ENCODE measurements around the gene FER.
"Not testable (repeated sequence)": the region's sequence is repeated elsewhere in the genome, so short reads cannot be mapped to it uniquely, and the experiment has no call there.

Gene FER

GRCh38 chr5:109141222-109142200, 393.8 kb downstream of the FER start:
- no peak for DNase-seq

- no peak for DNase-seq
These were observed 395.3 kb downstream of the FER start for GRCh38 chr5:109143031-109143430.

DNA sequence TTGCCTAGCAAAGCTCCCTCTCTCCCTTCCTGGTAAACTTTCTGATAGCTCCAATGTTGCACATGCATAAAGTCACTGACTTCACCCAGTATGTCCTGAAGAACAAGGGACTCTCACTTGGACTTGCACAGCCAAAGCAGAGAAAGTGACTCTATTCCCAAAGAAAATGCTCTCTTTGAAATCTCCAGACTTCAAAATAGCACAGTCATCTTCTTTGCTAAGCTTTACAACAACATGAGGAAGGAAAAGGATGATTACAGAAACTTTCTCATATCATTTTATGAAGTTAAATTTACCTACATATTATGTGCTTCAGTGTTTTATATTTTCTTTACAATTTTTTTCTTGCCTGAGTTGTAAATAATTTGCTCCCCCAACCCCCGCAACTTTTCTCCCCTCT, 397.4 kb downstream of the FER start:
- DNase-seq, result no peak

DNA sequence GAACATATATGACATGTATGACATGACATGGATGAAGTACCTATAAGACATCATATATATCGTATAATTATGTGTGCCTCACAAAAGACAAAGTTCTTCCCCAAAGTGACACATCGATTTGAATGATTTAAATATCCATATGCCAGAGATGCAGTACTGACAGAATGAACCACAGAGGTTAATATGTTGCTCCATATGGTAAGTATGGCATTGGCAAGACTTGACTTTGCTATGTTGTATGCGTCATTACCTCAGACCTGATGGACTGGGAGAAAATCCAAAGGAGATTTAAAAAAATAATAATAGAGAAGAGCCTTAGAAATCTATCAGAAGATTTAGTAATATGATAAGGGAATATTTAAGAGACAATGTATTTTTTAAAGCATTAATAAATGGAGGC, 398.9 kb downstream of the FER start:
- DNase-seq, result peak; percentile 28

DNA sequence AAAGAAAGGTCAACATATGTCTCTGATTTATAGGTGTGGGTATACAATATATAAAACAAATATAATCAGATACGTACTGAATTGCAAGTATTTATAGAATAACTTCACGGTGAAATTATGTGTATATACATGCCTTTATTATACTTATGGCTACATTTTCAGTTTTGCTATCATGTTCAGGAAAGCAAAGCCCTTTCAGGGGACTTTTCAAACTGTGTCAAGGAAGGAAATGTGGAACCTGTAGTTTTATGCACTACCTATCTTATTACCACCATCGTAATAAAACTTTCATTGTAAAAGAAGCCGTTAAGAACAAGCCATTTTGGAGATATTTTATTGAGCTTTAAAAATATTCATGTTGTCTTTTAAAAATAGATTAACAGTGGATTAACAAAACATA, 404.9 kb downstream of the FER start:
- no peak for DNase-seq

- DNase-seq, result no peak
These were observed 407.9 kb downstream of the FER start for GRCh38 chr5:109155625-109156024.

DNA sequence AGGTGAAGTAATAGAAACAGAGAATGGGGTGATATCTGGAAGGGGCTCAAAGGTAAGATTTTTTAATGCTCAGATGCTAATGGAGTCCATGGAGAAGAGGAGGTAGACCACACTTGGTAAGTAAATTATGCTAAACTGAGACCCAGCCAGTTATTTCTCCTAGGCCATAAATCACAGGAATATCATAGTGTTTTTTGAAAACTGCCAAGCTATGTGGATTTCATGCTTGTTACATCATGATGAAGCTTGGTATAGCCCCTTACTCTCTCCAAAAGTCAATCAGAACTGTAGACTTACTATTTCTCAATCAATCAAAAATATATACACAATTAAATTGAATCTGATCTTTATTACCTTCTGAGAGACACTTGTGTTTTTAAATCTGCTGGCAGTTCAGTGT, 409.2 kb downstream of the FER start:
- DNase-seq, result no peak

DNA sequence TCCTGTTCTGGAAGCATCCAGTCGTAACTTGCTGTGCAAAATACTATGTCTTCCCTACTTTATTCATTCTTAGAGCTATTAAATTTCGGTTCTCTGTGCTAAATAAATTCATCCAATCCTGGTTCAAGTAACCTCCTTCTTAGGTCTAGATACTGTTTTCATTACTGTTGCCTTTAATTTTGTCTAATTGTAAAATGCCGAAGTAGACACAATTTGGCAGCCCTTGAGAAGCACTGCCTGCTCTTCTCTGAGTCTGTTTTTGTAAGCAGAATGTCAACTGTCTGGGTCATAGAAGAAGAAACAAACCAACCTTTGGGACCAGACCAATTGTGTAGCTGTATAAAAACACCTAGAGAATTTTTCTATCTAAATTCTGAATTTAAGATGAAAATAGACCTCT, 412.8 kb downstream of the FER start:
- no peak for DNase-seq

DNA sequence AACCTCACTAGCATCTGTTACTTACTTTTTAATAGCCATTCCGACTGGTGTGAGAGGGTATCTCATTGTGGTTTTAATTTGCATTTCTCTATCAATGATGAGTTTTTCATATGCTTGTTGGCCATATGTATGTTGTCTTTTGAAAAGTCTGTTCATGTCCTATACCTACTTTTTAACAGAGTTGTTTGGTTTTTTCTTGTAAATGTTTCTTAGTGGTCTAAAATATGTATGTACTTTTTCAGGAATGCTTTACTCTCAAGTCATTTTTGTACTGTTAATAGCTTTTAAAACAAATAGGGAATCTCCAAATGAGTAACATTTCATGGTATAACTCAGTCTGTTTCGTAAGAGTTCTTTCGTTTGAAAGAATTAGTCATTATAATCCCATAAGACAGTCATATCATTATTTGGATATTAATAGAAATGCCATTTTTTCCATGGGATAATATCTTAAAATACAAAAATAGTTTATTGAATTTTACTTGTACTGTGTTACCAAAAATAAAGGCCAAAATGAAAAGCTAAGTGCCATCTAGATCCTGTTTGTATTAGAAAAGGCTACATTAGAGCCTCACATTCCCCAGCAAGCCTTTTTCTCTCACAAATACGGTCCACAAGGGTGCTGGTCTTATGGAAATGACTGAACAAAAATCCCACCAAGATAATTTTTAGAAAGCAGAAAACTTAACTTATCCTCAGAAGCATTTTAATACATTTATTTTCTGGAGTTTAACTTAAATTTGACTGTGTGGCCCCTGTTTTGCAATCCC, 414.4 kb downstream of the FER start:
- DNase-seq, result peak; percentile 45

DNA sequence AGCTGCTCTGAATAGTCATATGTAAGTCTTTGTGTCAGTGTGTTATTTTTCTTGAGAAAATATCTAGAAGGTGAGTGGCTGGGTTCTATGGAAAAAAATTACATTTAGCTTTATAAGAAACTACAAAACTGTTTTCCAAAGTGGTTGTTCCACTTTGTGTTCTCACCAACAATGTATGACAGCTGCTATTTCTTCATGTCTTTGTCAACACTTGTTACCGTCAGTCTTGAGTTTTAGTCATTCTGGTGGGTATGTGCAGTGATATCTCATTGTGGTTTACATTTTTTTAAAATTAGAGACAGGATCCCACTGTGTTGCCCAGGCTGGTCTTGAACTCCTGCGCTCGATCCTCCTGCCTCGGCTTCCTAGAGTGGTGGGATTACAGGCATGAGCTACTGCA, 415.6 kb downstream of the FER start:
- no peak for DNase-seq

- DNase-seq, result no peak
These were observed 416.3 kb downstream of the FER start for GRCh38 chr5:109164001-109164400.

GRCh38 chr5:109167586-109167985, 419.9 kb downstream of the FER start:
- DNase-seq, result no peak

- no peak for DNase-seq
These were observed 420.5 kb downstream of the FER start for GRCh38 chr5:109168151-109168550.

DNA sequence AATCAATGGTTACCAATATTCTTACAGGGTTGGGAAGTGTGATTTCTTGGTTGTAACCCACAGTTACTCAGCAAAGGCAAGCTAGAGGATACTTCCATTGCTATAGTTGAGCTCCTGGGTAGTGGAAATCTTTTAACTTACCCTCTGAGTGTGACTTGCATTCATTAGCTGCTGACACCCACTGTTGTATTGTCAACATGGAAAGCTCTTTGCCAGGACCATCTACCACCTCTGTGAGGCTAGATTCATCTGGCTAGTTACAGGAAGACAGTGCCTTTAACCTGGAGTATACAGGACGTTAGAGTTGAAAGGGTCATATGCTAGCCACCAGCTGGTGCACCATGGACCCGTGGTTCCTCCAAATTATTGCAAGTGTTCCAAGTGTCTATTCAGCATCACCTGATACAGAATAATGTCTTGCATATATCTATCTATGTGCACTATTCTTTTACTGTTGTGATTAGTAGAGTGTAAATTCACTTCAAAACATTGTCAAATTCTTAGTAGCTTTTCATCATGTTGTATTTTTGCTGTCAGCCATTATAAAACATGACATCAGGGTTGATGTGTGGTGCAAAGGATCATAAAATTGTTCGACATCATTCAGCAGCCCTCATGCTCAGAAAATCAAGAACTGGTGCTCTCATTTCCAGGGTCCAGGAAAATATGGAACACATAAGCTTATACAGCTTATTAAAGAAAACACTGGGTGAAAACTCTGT, 423.1 kb downstream of the FER start:
- DNase-seq, result no peak

GRCh38 chr5:109171437-109172073, 423.9 kb downstream of the FER start:
- not testable (repeated sequence) for DNase-seq

DNA sequence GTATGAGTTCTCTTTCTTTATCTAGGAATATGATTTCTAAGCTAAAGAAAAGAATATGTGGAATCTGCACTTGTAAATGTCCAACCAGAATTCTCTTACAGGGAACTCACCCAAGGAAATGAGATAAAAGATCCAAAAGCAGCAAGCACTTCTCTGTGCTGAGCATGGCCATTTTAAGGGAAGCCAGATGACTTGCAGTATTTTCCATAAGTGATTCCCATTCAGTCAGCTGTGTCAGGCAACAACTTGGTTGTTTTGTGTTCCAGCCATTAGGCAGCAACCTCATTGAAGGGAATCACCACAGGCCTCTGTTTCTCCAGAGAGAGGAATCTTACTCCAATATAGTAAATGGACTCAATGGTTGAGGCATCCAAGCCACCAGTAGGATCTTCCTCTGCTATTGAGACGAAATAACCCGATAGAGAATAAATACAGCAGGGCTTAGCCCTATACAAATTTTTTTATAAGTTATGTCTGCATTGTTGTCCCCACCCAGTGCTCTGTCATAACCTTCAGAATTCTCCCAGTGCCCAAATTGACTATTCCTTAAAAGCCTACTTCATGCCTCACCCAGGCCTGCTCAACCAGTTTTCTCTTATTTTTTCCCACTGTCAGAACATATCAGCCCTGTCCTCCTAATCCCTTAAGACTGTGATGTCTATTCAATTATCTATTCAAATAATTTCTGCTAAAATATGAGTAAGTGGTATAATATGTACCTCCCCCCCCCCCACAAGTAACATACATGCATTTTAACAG, 425.5 kb downstream of the FER start:
- no peak for DNase-seq

DNA sequence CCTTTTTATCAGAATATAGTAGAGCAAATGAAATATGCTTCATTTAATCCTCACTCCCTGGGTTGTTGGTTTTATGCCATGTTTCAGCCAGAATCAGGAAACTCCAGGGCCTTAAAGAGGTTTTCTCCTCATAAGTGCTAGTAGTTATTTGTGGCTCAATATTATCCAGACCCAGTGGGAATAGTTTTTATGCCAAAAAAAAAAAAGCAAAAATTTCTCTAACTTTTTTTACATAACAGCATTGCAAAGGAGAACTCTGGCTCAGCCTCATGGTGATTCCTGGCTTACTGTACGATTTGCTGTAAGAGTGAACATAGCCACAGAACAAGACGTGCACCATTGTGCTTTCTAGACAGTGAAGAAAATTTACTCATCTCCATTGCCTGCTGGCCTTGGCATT, 429.5 kb downstream of the FER start:
- DNase-seq, result no peak

DNA sequence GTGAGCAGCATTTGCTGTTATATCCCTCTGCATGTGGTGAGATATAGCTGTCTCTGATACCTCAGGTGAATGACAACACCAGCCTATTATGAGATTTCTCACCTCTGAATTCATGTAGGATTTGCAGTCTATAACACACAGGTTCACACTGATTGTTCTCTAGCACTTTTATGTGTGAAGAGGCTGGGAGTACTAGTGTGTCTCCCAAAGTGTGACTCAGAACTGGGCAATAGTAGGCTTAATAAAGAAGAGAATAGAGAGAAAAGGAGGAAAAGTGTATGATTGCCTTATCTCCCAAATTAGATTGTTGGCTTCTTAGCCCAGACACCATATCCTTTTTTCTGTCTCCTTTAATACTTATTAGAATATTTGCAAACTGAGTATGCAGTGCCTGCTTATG, 430.1 kb downstream of the FER start:
- no peak for DNase-seq

DNA sequence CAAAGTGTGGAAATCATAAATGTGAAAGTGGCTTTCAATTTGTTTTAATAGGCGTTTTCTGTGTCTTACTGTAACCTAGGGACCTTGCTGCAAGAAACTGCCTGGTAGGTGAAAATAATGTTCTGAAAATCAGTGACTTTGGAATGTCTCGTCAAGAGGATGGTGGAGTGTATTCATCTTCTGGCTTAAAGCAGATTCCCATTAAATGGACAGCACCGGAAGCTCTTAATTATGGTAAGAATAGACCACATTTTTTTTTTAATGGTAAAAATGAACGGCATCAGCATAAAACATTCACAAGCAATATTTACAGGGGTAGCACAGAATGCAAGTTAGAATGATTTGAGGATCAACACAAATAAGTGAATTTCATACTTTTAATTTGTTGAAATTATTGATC, 433.0 kb downstream of the FER start:
- DNase-seq, result no peak

DNA sequence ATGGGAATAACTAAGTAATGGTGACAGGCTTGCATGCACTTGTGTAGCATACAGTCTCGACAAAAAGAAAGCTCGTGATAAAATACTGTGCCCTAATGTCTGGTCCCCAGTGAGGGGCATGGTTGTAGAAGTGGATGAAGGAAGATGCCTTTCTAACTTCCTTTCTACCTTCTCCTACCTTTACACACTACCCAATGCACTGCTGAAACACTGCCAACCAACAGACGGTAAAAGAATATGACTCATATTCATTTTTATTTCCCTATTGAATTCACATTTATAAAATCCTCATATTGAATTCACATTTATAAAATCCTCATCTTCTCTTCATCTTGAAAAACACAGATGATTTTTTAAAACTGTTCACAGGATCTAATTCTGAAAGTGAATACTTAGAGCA, 439.1 kb downstream of the FER start:
- no peak for DNase-seq

DNA sequence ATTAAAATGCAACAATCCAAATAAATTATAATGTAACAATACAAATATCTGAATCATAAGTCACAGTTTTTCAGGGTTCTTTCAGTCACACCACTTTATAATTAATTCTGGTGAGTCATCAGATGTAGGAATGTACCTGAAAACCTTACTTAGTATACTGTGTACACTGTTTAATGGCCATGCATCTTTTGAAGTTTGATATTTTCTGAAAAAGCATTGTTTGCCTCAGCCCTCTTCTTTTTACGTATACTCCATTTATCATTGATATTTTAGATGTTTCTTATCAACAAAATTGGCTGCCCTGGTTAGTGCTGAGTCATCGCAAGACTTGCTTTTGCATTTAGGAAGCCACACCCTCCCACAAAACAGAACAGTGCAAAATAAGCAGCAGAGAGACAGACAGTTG, 443.5 kb downstream of the FER start:
- DNase-seq, result peak; percentile 36

DNA sequence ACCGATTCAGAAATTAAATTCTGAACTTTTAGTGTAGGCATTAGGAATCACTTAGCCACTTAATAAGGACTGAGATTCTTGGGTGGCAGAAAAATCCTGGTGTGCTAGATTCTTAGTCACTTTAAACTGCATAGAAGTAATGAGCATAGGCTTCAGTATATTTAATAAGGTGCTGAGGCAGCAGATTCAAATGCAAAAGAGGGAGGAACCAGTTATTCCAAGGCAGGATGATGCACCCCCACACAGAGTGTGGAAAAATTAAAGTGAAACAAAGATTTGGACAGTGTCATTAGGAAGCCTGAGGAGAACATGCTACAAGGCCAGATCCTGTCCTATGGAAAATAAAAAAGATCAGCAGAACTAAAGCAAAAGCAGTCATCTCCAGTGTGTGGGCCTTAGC, 444.3 kb downstream of the FER start:
- no peak for DNase-seq

All from fibroblast of skin of right biceps (primary cell).